Left ventricle myocardium inferior (tissue), 1 donor: ENCODE results near the gene TMED8. TPM values are rescaled to one million over a fixed set of nuclear protein-coding genes. Genes with fewer than 3 reads are reported as not detected.

Experiments
- DNase-seq: peaks from one replicate; pipeline ENCODE4 v3.0.0-alpha.2; 2020
- H3K27ac ChIP-seq: fragments of 200-600 bp; replicated peaks from 2 replicates; pipeline ENCODE4 v1.8.0; 2021
- H3K27me3 ChIP-seq: fragments of 200-600 bp; 2 replicates; pipeline ENCODE4 v1.8.0; 2021; ENCODE audit warnings: low read depth
- H3K36me3 ChIP-seq: fragments of 200-600 bp; 2 replicates; pipeline ENCODE4 v1.8.0; 2021
- H3K4me1 ChIP-seq: fragments of 200-600 bp; 2 replicates; pipeline ENCODE4 v1.8.0; 2021
- H3K4me3 ChIP-seq: fragments of 200-600 bp; 2 replicates; pipeline ENCODE4 v1.8.0; 2021; ENCODE audit warnings: mild to moderate bottlenecking, moderate library complexity
- H3K9me3 ChIP-seq: fragments of 200-600 bp; replicated peaks from 2 replicates; pipeline ENCODE4 v1.8.0; 2021
- CTCF ChIP-seq: fragments of 200-600 bp; IDR thresholded peaks from 2 replicates; pipeline ENCODE4 v1.8.0; 2021; ENCODE audit warnings: antibody characterized with exemption, mild to moderate bottlenecking, borderline replicate concordance
- intact Hi-C: fragments of 100-400 bp; cut with micrococcal nuclease; formaldehyde crosslinking; loops from one replicate; pipeline ENCODE4 v1.11.0; 2022
- total RNA-seq: library from RNA; stranded (reverse); fragmentation: NEBNext Ultra II Directional; extraction: Animal tissue kit (Norgen Biotek cat#: 25700); gene quantifications from one replicate; pipeline ENCODE4 v1.2.1, GENCODE V29; 2021
- donor health status: DM: no; HTN: yes; CAD: no; lungs with severe emphysema.

The TMED8 gene
- total RNA-seq, 1 donor from 2014 or later = 5.4 TPM

GRCh38 chr14:77327111-77327510 is 49.8 kb downstream of the TMED8 start:
- TF ChIP-seq CTCF = no peak
- no peaks in the 10 kb centered on the region for H3K9me3 ChIP-seq
- H3K27me3 ChIP-seq = no peaks in the 10 kb centered on the region
- peaks cover 3% of the 10 kb centered on the region for H3K4me1 ChIP-seq
- H3K4me3 ChIP-seq = no peak overlapping the region
- no peak for DNase-seq
- intact Hi-C loops = no loop called here
- no peaks in the 10 kb centered on the region for H3K36me3 ChIP-seq
- no peak overlapping the region for H3K27ac ChIP-seq

DNA sequence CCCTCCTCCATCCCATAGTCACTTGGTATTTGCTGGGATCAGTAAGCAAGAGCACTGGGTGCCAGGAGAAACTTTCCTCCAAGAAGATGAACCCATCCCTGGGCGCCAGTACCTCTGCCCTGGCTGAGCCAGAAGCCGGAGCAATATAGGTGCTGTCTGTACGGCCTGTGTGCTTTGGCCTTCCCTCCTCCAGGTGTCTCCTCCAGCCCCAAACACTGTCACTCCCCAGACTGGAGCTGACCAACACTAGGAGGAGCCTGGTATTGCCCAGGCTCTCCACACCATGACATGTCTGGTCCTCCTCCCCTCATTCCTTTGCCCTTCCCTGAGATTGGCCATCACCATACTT is 51.2 kb downstream of the TMED8 start:
- Histone ChIP-seq H3K27ac (no peak overlapping the region), H3K36me3 (no peaks in the 10 kb centered on the region), H3K27me3 (no peaks in the 10 kb centered on the region), H3K9me3 (no peaks in the 10 kb centered on the region), H3K4me3 (no peak overlapping the region), H3K4me1 (peaks cover 12% of the 10 kb centered on the region)
- no peak for TF ChIP-seq CTCF
- intact Hi-C loops = no loop called here
- DNase-seq = no peak

- intact Hi-C loops = no loop called here
- no peaks in the 10 kb centered on the region for H3K9me3 ChIP-seq
Observed at GRCh38 chr14:77324816-77325745, 51.8 kb downstream of the TMED8 start.

GRCh38 chr14:77324289-77324688 is 52.6 kb downstream of the TMED8 start:
- Histone ChIP-seq H3K27me3 (no peaks in the 10 kb centered on the region), H3K4me3 (no peak overlapping the region), H3K36me3 (no peaks in the 10 kb centered on the region), H3K4me1 (peaks cover 25% of the 10 kb centered on the region), H3K9me3 (no peaks in the 10 kb centered on the region), H3K27ac (no peak overlapping the region)
- DNase-seq = no peak
- intact Hi-C loops = no loop called here
- TF ChIP-seq CTCF = no peak

More at GRCh38 chr14:77324816-77325745, 51.8 kb downstream of the TMED8 start:
- peaks cover 17% of the 10 kb centered on the region for H3K4me1 ChIP-seq
- H3K4me3 ChIP-seq = no peak overlapping the region
- H3K27ac ChIP-seq = no peak overlapping the region
- H3K27me3 ChIP-seq = no peaks in the 10 kb centered on the region
- DNase-seq = no peak
- H3K36me3 ChIP-seq = no peaks in the 10 kb centered on the region
- TF ChIP-seq CTCF = no peak

- Histone ChIP-seq H3K4me1 (peaks cover 27% of the 10 kb centered on the region), H3K4me3 (no peak overlapping the region), H3K9me3 (no peaks in the 10 kb centered on the region), H3K27ac (no peak overlapping the region), H3K36me3 (no peaks in the 10 kb centered on the region), H3K27me3 (no peaks in the 10 kb centered on the region)
- TF ChIP-seq CTCF = no peak
- intact Hi-C loops = no loop called here
- DNase-seq = no peak
Observed at GRCh38 chr14:77323571-77323970, 53.3 kb downstream of the TMED8 start.
